H1 (cell line): ENCODE measurements around the gene LRCH1. TPM values are rescaled to one million over a fixed set of nuclear protein-coding genes. Genes with fewer than 3 reads are reported as not detected.

Experiments used
- CTCF ChIA-PET: fragments of 300-600 bp; sonication (Branson Sonifier 250); formaldehyde crosslinking; loops from one replicate; lab custom pipeline; 2021; ENCODE audit not compliant: partially characterized antibody; lab: Charles Lee
- POLR2A ChIA-PET: fragments of 300-600 bp; sonication (Branson Sonifier 250); formaldehyde crosslinking; loops from one replicate; lab custom pipeline; 2021; ENCODE audit warnings: inconsistent platforms; ENCODE audit not compliant: partially characterized antibody; lab: Charles Lee
- DNase-seq, 2 experiments: peaks; one replicate each; pipeline versions ENCODE4 v3.0.0 to v3.0.0-alpha.2; 2010 to 2022; ENCODE audit warnings: low spot score in 2 of 2, low read depth in 1 of 2, mixed read lengths in 1 of 2
- FAIRE-seq: peaks from 2 replicates; lab custom pipeline; 2011; peaks lifted over from hg19 to GRCh38; lab: Jason Lieb, UNC
- H2AFZ ChIP-seq: 2 replicates; pipeline ENCODE4 v1.8.1; 2012; ENCODE audit warnings: low read length, inconsistent platforms
- H2AK5ac ChIP-seq: 2 replicates; pipeline ENCODE4 v1.6.1; 2013; ENCODE audit warnings: low read depth, low read length
- H2BK120ac ChIP-seq: replicated peaks from 2 replicates; pipeline ENCODE3; 2013; ENCODE audit warnings: low read depth, low read length, inconsistent platforms
- H2BK12ac ChIP-seq: 2 replicates; pipeline ENCODE4 v1.6.1; 2013; ENCODE audit warnings: low read depth, low read length
- H2BK15ac ChIP-seq: 2 replicates; pipeline ENCODE4 v1.6.1; 2013; ENCODE audit warnings: low read length
- H2BK20ac ChIP-seq: 2 replicates; pipeline ENCODE4 v1.6.1; 2013; ENCODE audit warnings: low read length
- H2BK5ac ChIP-seq: 2 replicates; pipeline ENCODE4 v1.6.1; 2013; ENCODE audit warnings: low read depth, low read length
- H3K14ac ChIP-seq: 2 replicates; pipeline ENCODE4 v1.6.1; 2013; ENCODE audit warnings: inconsistent platforms; ENCODE audit not compliant: insufficient read length
- H3K18ac ChIP-seq: 2 replicates; pipeline ENCODE4 v1.6.1; 2013; ENCODE audit warnings: low read length; ENCODE audit errors: extremely low read depth
- H3K23ac ChIP-seq: 2 replicates; pipeline ENCODE4 v1.6.1; 2013; ENCODE audit warnings: inconsistent platforms; ENCODE audit not compliant: insufficient read length
- H3K23me2 ChIP-seq: 2 replicates; pipeline ENCODE4 v1.6.1; 2013; ENCODE audit warnings: low read depth, low read length
- H3K27ac ChIP-seq: 2 replicates; pipeline ENCODE4 v1.6.1; 2011; ENCODE audit warnings: low read depth, low read length, inconsistent platforms
- H3K27me3 ChIP-seq, 4 experiments: replicated peaks in 1 of 4; 1 replicate in 1 of 4; 2 replicates in 3 of 4; pipeline versions ENCODE4 v1.6.1 to v1.8.1; 2011 to 2013; ENCODE audit warnings: low read length in 3 of 4, mild to moderate bottlenecking in 3 of 4, inconsistent platforms in 2 of 4, mixed read lengths in 2 of 4, moderate library complexity in 1 of 4; ENCODE audit not compliant: control insufficient read depth in 3 of 4, insufficient read depth in 3 of 4; ENCODE audit errors: extremely low read depth in 1 of 4
- H3K36me3 ChIP-seq, 4 experiments: 2 replicates each; pipeline versions ENCODE4 v1.6.1 to v1.8.1; 2011 to 2013; ENCODE audit warnings: mild to moderate bottlenecking in 4 of 4, low read length in 3 of 4, moderate library complexity in 2 of 4, control low read depth in 1 of 4, inconsistent platforms in 1 of 4; ENCODE audit not compliant: insufficient read depth in 4 of 4, control insufficient read depth in 2 of 4
- H3K4ac ChIP-seq: replicated peaks from 2 replicates; pipeline ENCODE3; 2013; ENCODE audit warnings: low read length, low read depth, mixed read lengths, inconsistent platforms; ENCODE audit not compliant: insufficient read length
- H3K4me1 ChIP-seq, 4 experiments: replicated peaks in 1 of 4; 1 replicate in 1 of 4; 2 replicates in 3 of 4; pipeline versions ENCODE4 v1.6.1 to v1.8.1; 2011 to 2013; ENCODE audit warnings: low read length in 3 of 4, inconsistent platforms in 2 of 4, mixed read lengths in 1 of 4; ENCODE audit not compliant: insufficient read depth in 4 of 4, control insufficient read depth in 3 of 4
- H3K4me2 ChIP-seq, 2 experiments: 2 replicates each; pipeline versions ENCODE4 v1.6.1 to v1.8.1; 2011 to 2013; ENCODE audit warnings: low read depth in 2 of 2, low read length in 2 of 2, control low read depth in 1 of 2, inconsistent platforms in 1 of 2, mild to moderate bottlenecking in 1 of 2; ENCODE audit not compliant: insufficient read depth in 1 of 2
- H3K4me3 ChIP-seq, 4 experiments: fragments of 200-600, 300-600 bp in 1 of 4; sonication (generic), shearing (Covaris generic), sonication (Bioruptor Twin) in 1 of 4; 2 replicates each; pipeline versions ENCODE4 v1.5.1 to v1.8.1; 2011 to 2016; ENCODE audit warnings: low read length in 4 of 4, low read depth in 3 of 4, control low read depth in 2 of 4, inconsistent platforms in 2 of 4, mild to moderate bottlenecking in 2 of 4, mixed read lengths in 1 of 4, moderate library complexity in 1 of 4; ENCODE audit not compliant: insufficient read depth in 2 of 4; ENCODE audit errors: extremely low read depth in 1 of 4
- H3K56ac ChIP-seq: replicated peaks from 2 replicates; pipeline ENCODE3; 2013; ENCODE audit warnings: low read depth, mild to moderate bottlenecking, mixed read lengths, low read length, inconsistent platforms; ENCODE audit not compliant: insufficient read length
- H3K79me1 ChIP-seq: 2 replicates; pipeline ENCODE4 v1.6.1; 2013; ENCODE audit warnings: low read depth, low read length, control low read depth
- H3K79me2 ChIP-seq, 2 experiments: 2 replicates each; pipeline versions ENCODE4 v1.6.1 to v1.8.1; 2012 to 2013; ENCODE audit warnings: low read length in 2 of 2, mild to moderate bottlenecking in 2 of 2, inconsistent platforms in 1 of 2; ENCODE audit not compliant: insufficient read depth in 2 of 2, control insufficient read depth in 1 of 2
- H3K9ac ChIP-seq, 4 experiments: replicated peaks in 1 of 4; 1 replicate in 1 of 4; 2 replicates in 3 of 4; pipeline versions ENCODE4 v1.6.1 to v1.8.1; 2011 to 2013; ENCODE audit warnings: low read depth in 3 of 4, low read length in 3 of 4, control low read depth in 2 of 4, mild to moderate bottlenecking in 2 of 4, moderate library complexity in 2 of 4, inconsistent platforms in 1 of 4; ENCODE audit errors: extremely low read depth in 1 of 4
- H3K9me3 ChIP-seq, 2 experiments: 2 replicates each; pipeline versions ENCODE4 v1.6.1 to v1.8.1; 2012 to 2013; ENCODE audit warnings: mild to moderate bottlenecking in 2 of 2, moderate library complexity in 2 of 2, control low read depth in 1 of 2, inconsistent platforms in 1 of 2, low read depth in 1 of 2, low read length in 1 of 2, mixed read lengths in 1 of 2; ENCODE audit not compliant: insufficient read depth in 2 of 2
- H4K20me1 ChIP-seq, 2 experiments: replicated peaks in 1 of 2; 2 replicates each; pipeline versions ENCODE3 to v1.8.1; 2011 to 2013; ENCODE audit warnings: inconsistent platforms in 2 of 2, low read length in 2 of 2, mild to moderate bottlenecking in 1 of 2; ENCODE audit not compliant: insufficient read depth in 2 of 2, control insufficient read depth in 1 of 2
- H4K5ac ChIP-seq: 2 replicates; pipeline ENCODE4 v1.6.1; 2013; ENCODE audit warnings: low read length, low read depth, mixed read lengths, inconsistent platforms; ENCODE audit not compliant: insufficient read length
- H4K8ac ChIP-seq: 2 replicates; pipeline ENCODE4 v1.8.0; 2013; ENCODE audit warnings: mild to moderate bottlenecking, moderate library complexity, low read length, inconsistent platforms; ENCODE audit not compliant: insufficient read depth; ENCODE audit errors: extremely low read depth
- H4K91ac ChIP-seq: replicated peaks from 2 replicates; pipeline ENCODE3; 2013; ENCODE audit warnings: low read length, mixed read lengths, inconsistent platforms; ENCODE audit not compliant: insufficient read length
- BCL11A ChIP-seq, 2 experiments: IDR thresholded peaks; one replicate each; pipeline ENCODE4 v1.6.1; 2011; ENCODE audit warnings: low read depth in 2 of 2, low read length in 2 of 2, mild to moderate bottlenecking in 2 of 2
- CEBPB ChIP-seq: IDR thresholded peaks from 2 replicates; pipeline ENCODE4 v1.6.1; 2012; ENCODE audit warnings: low read depth, low read length
- CHD2 ChIP-seq: IDR thresholded peaks from 2 replicates; pipeline ENCODE4 v1.6.1; 2012; ENCODE audit warnings: low read length, improper control_type of control experiment
- GABPA ChIP-seq: IDR thresholded peaks from 2 replicates; pipeline ENCODE4 v1.6.1; 2011; ENCODE audit warnings: mild to moderate bottlenecking, low read length, moderate library complexity, borderline replicate concordance; ENCODE audit not compliant: insufficient read depth
- GTF2F1 ChIP-seq: IDR thresholded peaks from 2 replicates; pipeline ENCODE4 v1.6.1; 2012; ENCODE audit warnings: low read depth, low read length, improper control_type of control experiment, borderline replicate concordance
- HDAC2 ChIP-seq, 2 experiments: fragments of 300-600 bp in 1 of 2; sonication (generic) in 1 of 2; IDR thresholded peaks; 2 replicates each; pipeline ENCODE4 v1.6.1; 2011 to 2012; ENCODE audit warnings: low read depth in 2 of 2, low read length in 2 of 2, mild to moderate bottlenecking in 2 of 2, moderate library complexity in 2 of 2, borderline replicate concordance in 1 of 2, inconsistent platforms in 1 of 2
- JUN ChIP-seq: IDR thresholded peaks from 2 replicates; pipeline ENCODE4 v1.6.1; 2011; ENCODE audit warnings: low read depth, mild to moderate bottlenecking, improper control_type of control experiment, low read length
- JUND ChIP-seq: IDR thresholded peaks from 2 replicates; pipeline ENCODE4 v1.6.1; 2011; ENCODE audit warnings: mild to moderate bottlenecking, improper control_type of control experiment, low read length
- POLR2A ChIP-seq, 2 experiments: IDR thresholded peaks; 1 replicate in 1 of 2; 2 replicates in 1 of 2; pipeline ENCODE4 v1.6.1; 2011; ENCODE audit warnings: low read depth in 2 of 2, low read length in 2 of 2, mild to moderate bottlenecking in 2 of 2; ENCODE audit errors: control extremely low read depth in 1 of 2
- SAP30 ChIP-seq: fragments of 300-600 bp; sonication (generic); IDR thresholded peaks from 2 replicates; pipeline ENCODE4 v1.7.1; 2012; ENCODE audit warnings: low read length, moderate library complexity, mild to moderate bottlenecking, inconsistent platforms; ENCODE audit not compliant: insufficient read depth, insufficient replicate concordance
- SIX5 ChIP-seq: IDR thresholded peaks from 2 replicates; pipeline ENCODE4 v1.6.1; 2011; ENCODE audit warnings: mild to moderate bottlenecking, low read depth, low read length
- SUZ12 ChIP-seq: fragments of 200-600 bp; sonication (generic); IDR thresholded peaks from 2 replicates; pipeline ENCODE4 v1.6.1; 2012; ENCODE audit warnings: mild to moderate bottlenecking, inconsistent platforms, low read length, moderate library complexity, mixed read lengths
- TAF7 ChIP-seq: optimal IDR thresholded peaks from 2 replicates; pipeline ENCODE3; 2011; ENCODE audit warnings: low read depth, mild to moderate bottlenecking, inconsistent platforms, low read length, moderate library complexity, borderline replicate concordance
- WGBS, 2 experiments: shearing (Covaris generic) in 1 of 2; methylation state at CpG; one replicate each; pipeline versions ENCODE4 v1.1.6 to v1.1.7; 2013 to 2015; ENCODE audit warnings: low lambda C conversion rate in 2 of 2, mixed read lengths in 2 of 2, inconsistent platforms in 1 of 2, low coverage in 1 of 2, missing lambda C conversion rate in 1 of 2; ENCODE audit not compliant: insufficient replicate concordance in 2 of 2, insufficient coverage in 1 of 2, insufficient read length in 1 of 2; ENCODE audit errors: extremely low coverage in 1 of 2, missing lambda C conversion rate in 1 of 2; 5-methylcytosine and 5-hydroxymethylcytosine counted together
- polyA plus RNA-seq, 7 experiments: library from polyadenylated mRNA; depleted of rRNA in 3 of 7; stranded (reverse) in 5 of 7; unstranded in 2 of 7; fragments of >200 nt in 5 of 7; fragments of 200-250 nt in 2 of 7; gene quantifications; 1 replicate in 5 of 7; 2 replicates in 1 of 7; 4 replicates in 1 of 7; pipeline versions ENCODE4 v1.2.1 to v1.2.3, GENCODE V29; 2011 to 2013; ENCODE audit warnings: missing spikeins in 2 of 7, mixed read lengths in 2 of 7
- total RNA-seq: library from RNA; stranded (reverse); fragmentation: NEBNext Ultra II Directional; extraction: Animal tissue kit (Norgen Biotek cat#: 25700); gene quantifications from 2 replicates; pipeline ENCODE4 v1.2.1, GENCODE V29; 2021
- TF ChIP-seq, protein P1 (sequence below): IDR thresholded peaks from 2 replicates; pipeline ENCODE4 v1.6.1; 2011; ENCODE audit warnings: low read depth, mild to moderate bottlenecking, low read length; ENCODE audit not compliant: insufficient read depth

The LRCH1 gene
- total and polyA plus RNA-seq, 2 of the 8 experiments (the other 6 are each of a cell fraction or from before 2014, with no cell fraction given): 3.0 to 10.1 TPM

DNA sequence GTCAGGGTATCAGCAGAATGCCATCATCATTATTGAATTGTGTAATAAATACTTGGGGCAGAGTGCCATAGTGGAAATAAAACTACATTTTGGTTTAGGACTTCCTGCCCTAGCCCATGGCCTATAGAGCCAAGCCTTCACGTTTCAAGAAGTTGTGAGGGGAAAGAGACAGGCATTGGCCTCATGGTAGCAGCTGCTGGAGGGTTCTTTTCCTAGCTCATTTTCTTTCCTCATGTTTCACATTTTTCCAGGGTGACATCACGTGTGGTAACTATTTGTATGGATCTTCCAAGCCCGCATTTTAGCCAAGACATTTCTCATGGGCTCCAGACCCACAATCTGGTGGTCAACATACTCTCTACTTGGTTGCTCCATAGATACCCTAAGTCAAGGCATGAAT lies 80.4 kb downstream of the LRCH1 start:
- peaks cover 0 to 25% (median 10%) of the 10 kb centered on the region in 4 experiments; a peak in 6 of 7 replicates for H3K4me1 ChIP-seq
- H3K27me3 ChIP-seq: no peaks in the 10 kb centered on the region
- no peak overlapping the region for H2BK12ac ChIP-seq
- H2BK120ac ChIP-seq: no peak overlapping the region
- no peak overlapping the region for H3K9ac ChIP-seq
- H3K23ac ChIP-seq: no peak overlapping the region
- peaks cover 5% of the 10 kb centered on the region for H3K79me1 ChIP-seq
- H3K14ac ChIP-seq: no peak overlapping the region
- no peaks in the 10 kb centered on the region for H3K9me3 ChIP-seq
- no peak overlapping the region for H4K5ac ChIP-seq
- CTCF ChIA-PET: interaction anchor here (0.6 to 0.7 kb wide), 2 partner anchors 16 to 266 kb away, joined by 3 read pairs; no protein-coding TSS in a partner anchor
- no peak overlapping the region for H3K27ac ChIP-seq
- H3K4ac ChIP-seq: no peak overlapping the region
- no peak overlapping the region for H3K4me3 ChIP-seq
- H3K79me2 ChIP-seq: peaks cover 0 to 12% of the 10 kb centered on the region in 2 experiments; a peak in 2 of 4 replicates
- H3K4me2 ChIP-seq: no peak overlapping the region
- no peak overlapping the region for H4K8ac ChIP-seq
- H2AK5ac ChIP-seq: no peak overlapping the region
- no peak overlapping the region for H2BK15ac ChIP-seq
- H3K23me2 ChIP-seq: no peaks in the 10 kb centered on the region
- no peak overlapping the region for H4K91ac ChIP-seq
- H2AFZ ChIP-seq: no peak overlapping the region
- no peak overlapping the region for H2BK20ac ChIP-seq
- POLR2A ChIA-PET: interaction anchor here (1.1 kb wide), 1 partner anchor 22 kb away, joined by 3 read pairs; no protein-coding TSS in a partner anchor
- no peak overlapping the region for H3K18ac ChIP-seq
- DNase-seq (no peak), FAIRE-seq (no peak)
- H2BK5ac ChIP-seq: no peak overlapping the region
- H3K56ac ChIP-seq: no peak overlapping the region
- H4K20me1 ChIP-seq: peaks cover 0 to 3% of the 10 kb centered on the region in 2 experiments
- no peaks in the 10 kb centered on the region for H3K36me3 ChIP-seq
- WGBS, 2 experiments: 75% methylated on average over 3 of the region's 3 CpGs; no CpG with 5 or more reads in 1 of the 2 experiments
- TF ChIP-seq POLR2A (IDR thresholded peaks at IDR 0.05; ENCODE audit: control extremely low read depth in 1 of 2, low read depth in 2 of 2, low read length in 2 of 2): no peak
- no peak for TF ChIP-seq SIX5
- TF ChIP-seq BCL11A (IDR thresholded peaks at IDR 0.05; ENCODE audit: low read depth in 2 of 2, low read length in 2 of 2): no peak
- TF ChIP-seq HDAC2 (IDR thresholded peaks at IDR 0.05; ENCODE audit: borderline replicate concordance in 1 of 2, low read depth in 2 of 2, low read length in 2 of 2): no peak
- TF ChIP-seq GABPA: no peak
- no peak for TF ChIP-seq CHD2
- no peak for TF ChIP-seq SAP30
- no peak for TF ChIP-seq TAF7
- TF ChIP-seq CEBPB: no peak
- no peak for TF ChIP-seq GTF2F1
- TF ChIP-seq JUN: no peak
- no peak for TF ChIP-seq SUZ12
- TF ChIP-seq, protein P1, sequence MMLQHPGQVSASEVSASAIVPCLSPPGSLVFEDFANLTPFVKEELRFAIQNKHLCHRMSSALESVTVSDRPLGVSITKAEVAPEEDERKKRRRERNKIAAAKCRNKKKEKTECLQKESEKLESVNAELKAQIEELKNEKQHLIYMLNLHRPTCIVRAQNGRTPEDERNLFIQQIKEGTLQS: no peak
- TF ChIP-seq JUND: no peak
